LNCAP (cell line): Measurements from ENCODE around the gene SARDH.

Experiments
- TF ChIP-seq, protein P1 (sequence below): fragments of 450-650 bp; IDR thresholded peaks from 2 replicates; pipeline ENCODE4 v1.5.1; 2017; ENCODE audit warnings: mild to moderate bottlenecking

The SARDH gene, protein sequence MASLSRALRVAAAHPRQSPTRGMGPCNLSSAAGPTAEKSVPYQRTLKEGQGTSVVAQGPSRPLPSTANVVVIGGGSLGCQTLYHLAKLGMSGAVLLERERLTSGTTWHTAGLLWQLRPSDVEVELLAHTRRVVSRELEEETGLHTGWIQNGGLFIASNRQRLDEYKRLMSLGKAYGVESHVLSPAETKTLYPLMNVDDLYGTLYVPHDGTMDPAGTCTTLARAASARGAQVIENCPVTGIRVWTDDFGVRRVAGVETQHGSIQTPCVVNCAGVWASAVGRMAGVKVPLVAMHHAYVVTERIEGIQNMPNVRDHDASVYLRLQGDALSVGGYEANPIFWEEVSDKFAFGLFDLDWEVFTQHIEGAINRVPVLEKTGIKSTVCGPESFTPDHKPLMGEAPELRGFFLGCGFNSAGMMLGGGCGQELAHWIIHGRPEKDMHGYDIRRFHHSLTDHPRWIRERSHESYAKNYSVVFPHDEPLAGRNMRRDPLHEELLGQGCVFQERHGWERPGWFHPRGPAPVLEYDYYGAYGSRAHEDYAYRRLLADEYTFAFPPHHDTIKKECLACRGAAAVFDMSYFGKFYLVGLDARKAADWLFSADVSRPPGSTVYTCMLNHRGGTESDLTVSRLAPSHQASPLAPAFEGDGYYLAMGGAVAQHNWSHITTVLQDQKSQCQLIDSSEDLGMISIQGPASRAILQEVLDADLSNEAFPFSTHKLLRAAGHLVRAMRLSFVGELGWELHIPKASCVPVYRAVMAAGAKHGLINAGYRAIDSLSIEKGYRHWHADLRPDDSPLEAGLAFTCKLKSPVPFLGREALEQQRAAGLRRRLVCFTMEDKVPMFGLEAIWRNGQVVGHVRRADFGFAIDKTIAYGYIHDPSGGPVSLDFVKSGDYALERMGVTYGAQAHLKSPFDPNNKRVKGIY

DNA sequence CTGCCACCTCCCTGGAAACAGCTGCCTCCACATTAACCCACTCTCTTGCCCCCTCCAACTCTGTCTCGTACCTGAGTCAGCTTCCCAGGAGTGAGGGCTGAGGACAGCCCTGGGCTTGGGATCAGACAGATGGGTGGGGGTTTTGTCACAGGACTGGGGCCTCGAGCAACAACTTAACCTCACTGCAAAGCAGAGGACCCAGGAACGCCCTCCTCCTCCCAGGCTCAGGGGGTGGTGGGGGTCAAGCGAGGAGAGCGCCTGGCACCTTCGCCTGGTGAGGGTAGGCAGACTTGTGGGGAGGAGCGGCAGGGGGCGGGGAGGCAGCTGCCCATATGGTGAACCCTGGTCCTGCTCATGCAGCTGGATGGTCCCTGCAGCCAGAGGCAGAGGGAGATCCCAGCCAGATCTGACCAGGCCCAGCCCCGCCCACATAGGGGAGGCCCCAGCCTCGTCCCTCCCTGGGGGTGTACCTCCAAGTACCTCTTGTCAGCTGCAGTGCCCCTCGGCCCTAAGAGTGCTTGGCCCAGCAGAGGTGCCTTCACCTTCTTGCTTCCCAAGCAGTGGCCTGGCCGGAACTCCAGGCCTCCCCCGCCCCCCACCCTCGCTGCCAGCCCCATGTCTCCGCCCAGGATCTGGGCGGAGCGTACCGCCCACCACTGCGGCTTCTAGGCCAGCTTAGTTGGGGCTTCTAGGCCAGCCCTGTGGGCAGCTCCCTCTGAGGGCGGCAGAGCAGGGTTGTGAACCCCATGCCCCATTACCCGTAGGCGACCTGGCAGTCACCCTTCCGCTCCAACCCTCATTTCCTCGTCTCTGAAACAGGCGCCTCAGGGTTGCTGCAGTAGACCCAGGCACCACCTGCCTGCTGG is at the start of gene SARDH:
Gene SARDH (minus strand): TSS at position 579 of the 866 bp plus-strand sequence. CDS start 4,179 bp downstream, outside the sequence.
- TF ChIP-seq, protein P1, sequence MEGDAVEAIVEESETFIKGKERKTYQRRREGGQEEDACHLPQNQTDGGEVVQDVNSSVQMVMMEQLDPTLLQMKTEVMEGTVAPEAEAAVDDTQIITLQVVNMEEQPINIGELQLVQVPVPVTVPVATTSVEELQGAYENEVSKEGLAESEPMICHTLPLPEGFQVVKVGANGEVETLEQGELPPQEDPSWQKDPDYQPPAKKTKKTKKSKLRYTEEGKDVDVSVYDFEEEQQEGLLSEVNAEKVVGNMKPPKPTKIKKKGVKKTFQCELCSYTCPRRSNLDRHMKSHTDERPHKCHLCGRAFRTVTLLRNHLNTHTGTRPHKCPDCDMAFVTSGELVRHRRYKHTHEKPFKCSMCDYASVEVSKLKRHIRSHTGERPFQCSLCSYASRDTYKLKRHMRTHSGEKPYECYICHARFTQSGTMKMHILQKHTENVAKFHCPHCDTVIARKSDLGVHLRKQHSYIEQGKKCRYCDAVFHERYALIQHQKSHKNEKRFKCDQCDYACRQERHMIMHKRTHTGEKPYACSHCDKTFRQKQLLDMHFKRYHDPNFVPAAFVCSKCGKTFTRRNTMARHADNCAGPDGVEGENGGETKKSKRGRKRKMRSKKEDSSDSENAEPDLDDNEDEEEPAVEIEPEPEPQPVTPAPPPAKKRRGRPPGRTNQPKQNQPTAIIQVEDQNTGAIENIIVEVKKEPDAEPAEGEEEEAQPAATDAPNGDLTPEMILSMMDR = no peak

DNA sequence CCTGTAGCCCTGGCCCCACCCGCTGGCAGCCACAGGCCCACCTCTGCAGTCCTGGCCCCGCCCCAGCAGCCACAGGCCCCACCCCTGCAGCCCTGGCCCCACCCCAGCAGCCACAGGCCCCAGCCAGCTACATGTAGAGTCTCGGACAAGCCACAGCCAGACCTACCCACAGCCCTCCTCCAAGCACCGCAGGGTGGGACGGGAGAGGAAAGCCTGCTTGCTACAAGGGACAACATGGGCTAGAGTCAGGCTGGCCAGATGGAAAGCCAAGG is 49.5 kb upstream of the SARDH start:
- TF ChIP-seq, protein P1 = no peak

DNA sequence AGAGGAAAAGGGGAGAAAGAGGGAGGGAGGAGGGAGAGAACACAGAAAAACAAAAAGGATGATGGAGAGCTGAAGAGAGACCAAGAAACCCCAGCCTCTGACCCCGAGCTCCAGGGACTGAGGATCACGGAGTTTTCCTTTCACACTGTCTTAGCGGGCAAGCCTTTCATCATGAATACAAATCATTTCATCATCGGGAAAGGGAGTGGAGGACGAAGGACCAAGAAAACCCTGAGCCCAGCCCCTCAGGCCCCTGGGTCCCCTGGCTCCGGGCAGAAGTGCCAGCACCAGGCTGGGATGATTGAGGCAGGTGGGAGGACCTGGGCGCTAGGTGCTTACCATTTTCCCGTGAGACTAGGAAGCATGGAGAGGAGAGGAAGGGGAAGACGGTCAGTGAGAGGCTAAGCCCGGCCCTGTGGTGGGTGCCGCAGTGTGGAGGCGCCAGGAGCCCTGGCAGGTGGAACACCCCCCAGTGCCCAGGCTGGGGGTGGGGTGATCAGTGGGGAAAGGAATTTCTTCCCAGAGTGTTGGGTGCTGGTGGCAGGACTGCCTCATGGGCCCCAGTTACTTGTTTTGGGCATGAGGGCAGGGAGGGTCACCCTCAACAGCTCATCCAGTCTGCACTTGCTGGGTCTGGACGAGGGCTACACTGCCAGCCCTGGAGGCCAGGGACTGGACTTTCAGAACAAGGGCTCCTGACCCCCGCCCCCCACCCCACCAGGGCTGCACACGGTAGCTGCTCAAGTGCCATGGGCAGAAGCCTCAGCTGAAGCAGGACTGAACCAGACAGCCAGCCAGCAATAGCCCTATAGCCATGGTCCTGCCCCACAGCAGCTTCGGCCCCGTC is 49.0 kb upstream of the SARDH start:
- TF ChIP-seq, protein P1 = no peak

DNA sequence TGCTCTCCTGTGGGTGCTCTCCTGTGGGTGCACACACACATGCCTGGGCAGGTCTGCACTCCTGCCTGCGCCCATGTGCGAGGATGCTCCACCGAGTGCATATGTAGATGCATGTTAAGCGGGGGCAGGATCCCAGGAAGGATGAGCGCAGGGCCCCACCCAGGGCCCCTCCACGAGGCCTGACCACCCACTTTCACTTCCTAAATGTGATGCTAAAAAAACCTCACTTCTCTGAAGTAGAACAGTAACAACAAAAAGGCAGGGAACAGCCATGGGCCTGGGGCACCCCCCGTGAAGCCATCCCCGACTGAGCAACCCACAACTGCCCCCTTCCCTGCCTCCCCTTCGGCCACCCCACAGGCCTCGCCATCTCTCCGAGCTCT is 48.2 kb upstream of the SARDH start:
- TF ChIP-seq, protein P1 = no peak

DNA sequence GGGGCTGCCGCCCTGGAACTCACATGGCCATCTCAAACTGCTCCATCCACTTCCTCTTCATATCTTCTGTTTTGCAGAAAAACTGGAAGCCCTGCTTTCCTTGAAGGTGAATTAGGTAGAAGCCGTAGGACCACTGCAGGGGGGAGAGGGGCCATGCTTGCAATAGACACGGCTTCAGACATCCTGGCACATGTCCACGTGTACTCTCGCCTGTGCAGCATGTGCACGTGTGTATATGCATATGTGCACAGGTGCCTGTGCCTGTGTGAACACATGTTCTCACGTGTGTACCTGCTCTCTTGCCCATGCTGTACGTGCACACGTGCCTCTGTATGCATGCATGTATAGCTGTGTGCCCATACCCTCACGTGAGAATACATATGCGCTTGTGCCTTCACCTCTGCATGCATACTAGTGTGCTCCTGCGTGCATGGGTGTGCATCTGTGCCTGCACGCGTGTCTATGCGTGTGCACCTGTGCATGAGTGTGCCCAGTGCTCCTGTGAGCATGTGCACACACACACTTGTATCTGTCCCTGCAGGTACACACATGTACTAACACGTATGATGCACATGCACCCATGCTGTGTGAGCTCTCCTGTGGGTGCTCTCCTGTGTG is 47.7 kb upstream of the SARDH start:
- TF ChIP-seq, protein P1 = no peak

DNA sequence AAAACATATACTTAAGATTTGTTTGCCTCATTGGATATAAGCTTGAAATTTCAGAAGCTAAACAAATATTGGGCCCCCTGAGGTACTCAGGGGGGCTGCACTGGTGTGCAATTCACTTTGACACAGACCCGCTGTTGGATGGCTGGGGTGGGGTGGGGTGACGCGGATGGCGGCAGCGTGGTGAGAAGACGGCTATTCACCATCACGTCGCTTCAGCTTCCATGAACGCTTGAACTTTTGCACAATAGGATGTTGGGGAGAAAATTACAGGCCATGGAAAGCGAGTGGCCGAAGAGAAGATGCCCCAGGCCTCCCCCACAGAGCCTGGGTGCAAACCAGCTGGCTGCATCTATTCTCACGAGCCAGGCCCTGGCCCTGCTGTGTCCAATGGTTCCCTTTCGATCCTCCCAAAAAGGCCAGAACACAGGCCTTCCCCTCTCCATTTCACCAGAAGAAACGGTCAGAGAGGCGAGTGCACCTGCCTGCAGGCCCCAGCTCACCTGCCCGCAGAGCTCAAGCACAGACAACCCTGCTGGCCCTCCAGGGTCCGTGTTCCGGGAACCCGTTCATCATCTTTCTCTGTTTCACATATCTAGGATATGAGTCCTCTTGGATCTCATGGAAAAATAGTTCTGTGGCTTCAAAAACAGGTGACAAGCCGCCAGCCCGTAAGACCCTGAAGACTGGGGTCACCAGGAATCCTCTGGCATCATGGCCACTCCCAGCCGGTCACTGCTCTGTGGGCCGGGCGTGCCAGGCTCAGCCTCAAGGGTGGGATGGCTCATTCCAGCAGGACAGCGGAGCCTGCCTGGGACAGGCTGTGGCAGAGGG is 46.8 kb upstream of the SARDH start:
- TF ChIP-seq, protein P1 = no peak
